Liver (tissue), 9 donors: ENCODE results near the gene WASL. TPM values are rescaled to one million over a fixed set of nuclear protein-coding genes. Genes with fewer than 3 reads are reported as not detected.

Experiments
- DNase-seq: peaks from one replicate; pipeline ENCODE4 v3.0.0-alpha.2; 2017; ENCODE audit warnings: low spot score
- H3K27ac ChIP-seq, 2 donors: one replicate each; pipeline ENCODE4 v1.7.0; 2013; ENCODE audit warnings: inconsistent platforms in 2 of 2, low read length in 2 of 2, control low read depth in 1 of 2, low read depth in 1 of 2, mild to moderate bottlenecking in 1 of 2
- H3K27me3 ChIP-seq, 4 donors: one replicate each; pipeline versions ENCODE4 v1.6.1 to v1.7.0; 2013; ENCODE audit warnings: low read length in 3 of 4, inconsistent platforms in 1 of 4, mild to moderate bottlenecking in 1 of 4, moderate library complexity in 1 of 4; ENCODE audit not compliant: control insufficient read depth in 4 of 4, insufficient read depth in 4 of 4
- H3K36me3 ChIP-seq, 4 donors: one replicate each; pipeline versions ENCODE4 v1.6.1 to v1.7.0; 2013; ENCODE audit warnings: low read length in 3 of 4, mild to moderate bottlenecking in 3 of 4, low read depth in 1 of 4, moderate library complexity in 1 of 4; ENCODE audit not compliant: control insufficient read depth in 4 of 4, insufficient read depth in 3 of 4
- H3K4me1 ChIP-seq, 4 donors: one replicate each; pipeline versions ENCODE4 v1.6.1 to v1.7.0; 2013; ENCODE audit warnings: low read length in 3 of 4, mild to moderate bottlenecking in 3 of 4, moderate library complexity in 1 of 4; ENCODE audit not compliant: control insufficient read depth in 4 of 4, insufficient read depth in 4 of 4
- H3K4me3 ChIP-seq, 3 donors: one replicate each; pipeline versions ENCODE4 v1.6.1 to v1.7.0; 2013; ENCODE audit warnings: low read length in 3 of 3, control low read depth in 1 of 3, low read depth in 1 of 3, mild to moderate bottlenecking in 1 of 3
- H3K9ac ChIP-seq, 2 donors: one replicate each; pipeline ENCODE4 v1.7.0; 2013; ENCODE audit warnings: low read length in 2 of 2, mild to moderate bottlenecking in 2 of 2, moderate library complexity in 2 of 2, control low read depth in 1 of 2, low read depth in 1 of 2
- H3K9me3 ChIP-seq, 4 donors: one replicate each; pipeline versions ENCODE4 v1.6.1 to v1.7.0; 2013; ENCODE audit warnings: low read length in 3 of 4; ENCODE audit not compliant: control insufficient read depth in 4 of 4
- EGR1 ChIP-seq, 2 donors: IDR thresholded peaks; 2 replicates each; pipeline ENCODE4 v1.6.1; 2016 to 2018; ENCODE audit warnings: antibody characterized with exemption in 2 of 2, low read depth in 2 of 2
- FOXA1 ChIP-seq: IDR thresholded peaks from 2 replicates; pipeline ENCODE4 v1.6.1; 2016; ENCODE audit warnings: antibody characterized with exemption
- FOXA2 ChIP-seq: IDR thresholded peaks from 2 replicates; pipeline ENCODE4 v1.6.1; 2016; ENCODE audit warnings: antibody characterized with exemption
- HNF4A ChIP-seq, 2 donors: conservative IDR thresholded peaks; 2 replicates each; pipeline ENCODE4 v1.6.1; 2016; ENCODE audit warnings: antibody characterized with exemption in 2 of 2, mild to moderate bottlenecking in 2 of 2
- HNF4G ChIP-seq: IDR thresholded peaks from 2 replicates; pipeline ENCODE4 v1.6.1; 2016; ENCODE audit warnings: antibody characterized with exemption
- JUND ChIP-seq, 2 donors: IDR thresholded peaks; 2 replicates each; pipeline ENCODE4 v1.6.1; 2016; ENCODE audit warnings: antibody characterized with exemption in 2 of 2
- NR2F2 ChIP-seq: IDR thresholded peaks from 2 replicates; pipeline ENCODE4 v1.6.1; 2016; ENCODE audit warnings: antibody characterized with exemption
- RAD21 ChIP-seq, 2 donors: IDR thresholded peaks; 2 replicates each; pipeline ENCODE4 v1.6.1; 2016; ENCODE audit warnings: antibody characterized with exemption in 2 of 2, mild to moderate bottlenecking in 2 of 2
- RXRA ChIP-seq, 2 donors: IDR thresholded peaks; 2 replicates each; pipeline ENCODE4 v1.6.1; 2017 to 2018; ENCODE audit warnings: antibody characterized with exemption in 2 of 2, mild to moderate bottlenecking in 1 of 2
- SP1 ChIP-seq: IDR thresholded peaks from 2 replicates; pipeline ENCODE4 v1.6.1; 2018; ENCODE audit warnings: antibody characterized with exemption, mild to moderate bottlenecking
- TAF1 ChIP-seq: conservative IDR thresholded peaks from 2 replicates; pipeline ENCODE4 v1.6.1; 2016; ENCODE audit warnings: antibody characterized with exemption, mild to moderate bottlenecking
- WGBS: extraction: QIAGEN DNeasy Blood & Tissue Kit; methylation state at CpG from one replicate; pipeline ENCODE4 v1.1.7; 2013; 5-methylcytosine and 5-hydroxymethylcytosine counted together
- polyA plus RNA-seq, 2 donors: library from polyadenylated mRNA; stranded (reverse) in 1 of 2; unstranded in 1 of 2; fragments of 200-250 nt in 1 of 2; fragments of >200 nt in 1 of 2; fragmentation: Nextera tagmentation in 1 of 2; extraction: Ambion mirVana in 1 of 2; gene quantifications; one replicate each; pipeline versions ENCODE4 v1.2.1 to v1.2.3, GENCODE V29; 2013 to 2015
- total RNA-seq, 2 donors: library from RNA; depleted of rRNA; stranded (reverse); fragments of >200 nt; gene quantifications; one replicate each; pipeline ENCODE4 v1.2.3, GENCODE V29; 2014
- TF ChIP-seq, protein P1 (sequence below): IDR thresholded peaks from 2 replicates; pipeline ENCODE4 v1.6.1; 2016; ENCODE audit warnings: antibody characterized with exemption
- TF ChIP-seq, protein P2 (sequence below): IDR thresholded peaks from 2 replicates; pipeline ENCODE4 v1.6.1; 2016; ENCODE audit warnings: antibody characterized with exemption
- TF ChIP-seq, protein P3 (sequence below): IDR thresholded peaks from 2 replicates; pipeline ENCODE4 v1.6.1; 2016; ENCODE audit warnings: antibody characterized with exemption
- TF ChIP-seq, protein P4 (sequence below): IDR thresholded peaks from 2 replicates; pipeline ENCODE4 v1.6.1; 2016; ENCODE audit warnings: antibody characterized with exemption, mild to moderate bottlenecking
- TF ChIP-seq, protein P5 (sequence below): fragments of 150-350 bp; IDR thresholded peaks from 2 replicates; pipeline ENCODE4 v1.5.1; 2017; ENCODE audit warnings: improper control_type of control experiment, low read depth, low read length; ENCODE audit not compliant: missing input control
- donor health status: healthy.
- donor health status: healthy.
- donor health status: healthy.
- donor health status: healthy.
- donor health status: healthy.

WASL gene
- total and polyA plus RNA-seq, 4 donors: 12.9 to 20.7 (median 18.1) TPM

DNA sequence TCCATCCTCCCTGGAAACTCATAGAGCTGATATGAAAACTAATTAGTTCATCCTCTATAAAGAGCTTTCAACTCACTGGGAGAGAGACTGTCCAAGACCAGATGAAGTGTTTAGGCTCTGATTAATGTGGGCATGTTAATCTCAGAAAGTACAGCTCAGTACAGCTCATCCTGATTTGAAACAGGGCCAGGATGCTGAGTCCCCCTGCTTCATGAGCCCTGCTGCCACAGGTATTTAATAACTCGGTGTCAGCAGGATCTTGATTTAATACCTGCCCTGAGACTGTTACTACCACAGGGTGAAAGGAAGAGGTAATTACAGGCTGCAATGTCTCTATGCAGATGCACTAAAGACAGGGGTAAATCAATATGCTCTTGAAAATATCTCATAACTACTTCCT lies 82.3 kb downstream of the WASL start:
- no peaks in the 10 kb centered on the region for H3K36me3 ChIP-seq
- H3K9me3 ChIP-seq: no peaks in the 10 kb centered on the region
- peaks cover 7 to 26% (median 12%) of the 10 kb centered on the region in 4 donors for H3K4me1 ChIP-seq
- H3K27me3 ChIP-seq: no peaks in the 10 kb centered on the region
- TF ChIP-seq FOXA2 (no peak), NR2F2 (no peak), HNF4G (no peak), TAF1 (no peak), SP1 (no peak), EGR1 (IDR thresholded peaks at IDR 0.05; ENCODE audit: low read depth in 2 of 2) (no peak), FOXA1 (no peak), HNF4A (conservative IDR thresholded peaks at IDR 0.05) (no peak), RAD21 (IDR thresholded peaks at IDR 0.05) (no peak), RXRA (IDR thresholded peaks at IDR 0.05) (no peak), JUND (IDR thresholded peaks at IDR 0.05) (no peak)
- TF ChIP-seq, protein P1, sequence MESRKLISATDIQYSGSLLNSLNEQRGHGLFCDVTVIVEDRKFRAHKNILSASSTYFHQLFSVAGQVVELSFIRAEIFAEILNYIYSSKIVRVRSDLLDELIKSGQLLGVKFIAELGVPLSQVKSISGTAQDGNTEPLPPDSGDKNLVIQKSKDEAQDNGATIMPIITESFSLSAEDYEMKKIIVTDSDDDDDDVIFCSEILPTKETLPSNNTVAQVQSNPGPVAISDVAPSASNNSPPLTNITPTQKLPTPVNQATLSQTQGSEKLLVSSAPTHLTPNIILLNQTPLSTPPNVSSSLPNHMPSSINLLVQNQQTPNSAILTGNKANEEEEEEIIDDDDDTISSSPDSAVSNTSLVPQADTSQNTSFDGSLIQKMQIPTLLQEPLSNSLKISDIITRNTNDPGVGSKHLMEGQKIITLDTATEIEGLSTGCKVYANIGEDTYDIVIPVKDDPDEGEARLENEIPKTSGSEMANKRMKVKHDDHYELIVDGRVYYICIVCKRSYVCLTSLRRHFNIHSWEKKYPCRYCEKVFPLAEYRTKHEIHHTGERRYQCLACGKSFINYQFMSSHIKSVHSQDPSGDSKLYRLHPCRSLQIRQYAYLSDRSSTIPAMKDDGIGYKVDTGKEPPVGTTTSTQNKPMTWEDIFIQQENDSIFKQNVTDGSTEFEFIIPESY: no peak
- TF ChIP-seq, protein P2, sequence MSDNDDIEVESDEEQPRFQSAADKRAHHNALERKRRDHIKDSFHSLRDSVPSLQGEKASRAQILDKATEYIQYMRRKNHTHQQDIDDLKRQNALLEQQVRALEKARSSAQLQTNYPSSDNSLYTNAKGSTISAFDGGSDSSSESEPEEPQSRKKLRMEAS: no peak
- TF ChIP-seq, protein P3, sequence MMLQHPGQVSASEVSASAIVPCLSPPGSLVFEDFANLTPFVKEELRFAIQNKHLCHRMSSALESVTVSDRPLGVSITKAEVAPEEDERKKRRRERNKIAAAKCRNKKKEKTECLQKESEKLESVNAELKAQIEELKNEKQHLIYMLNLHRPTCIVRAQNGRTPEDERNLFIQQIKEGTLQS: no peak
- TF ChIP-seq, protein P4, sequence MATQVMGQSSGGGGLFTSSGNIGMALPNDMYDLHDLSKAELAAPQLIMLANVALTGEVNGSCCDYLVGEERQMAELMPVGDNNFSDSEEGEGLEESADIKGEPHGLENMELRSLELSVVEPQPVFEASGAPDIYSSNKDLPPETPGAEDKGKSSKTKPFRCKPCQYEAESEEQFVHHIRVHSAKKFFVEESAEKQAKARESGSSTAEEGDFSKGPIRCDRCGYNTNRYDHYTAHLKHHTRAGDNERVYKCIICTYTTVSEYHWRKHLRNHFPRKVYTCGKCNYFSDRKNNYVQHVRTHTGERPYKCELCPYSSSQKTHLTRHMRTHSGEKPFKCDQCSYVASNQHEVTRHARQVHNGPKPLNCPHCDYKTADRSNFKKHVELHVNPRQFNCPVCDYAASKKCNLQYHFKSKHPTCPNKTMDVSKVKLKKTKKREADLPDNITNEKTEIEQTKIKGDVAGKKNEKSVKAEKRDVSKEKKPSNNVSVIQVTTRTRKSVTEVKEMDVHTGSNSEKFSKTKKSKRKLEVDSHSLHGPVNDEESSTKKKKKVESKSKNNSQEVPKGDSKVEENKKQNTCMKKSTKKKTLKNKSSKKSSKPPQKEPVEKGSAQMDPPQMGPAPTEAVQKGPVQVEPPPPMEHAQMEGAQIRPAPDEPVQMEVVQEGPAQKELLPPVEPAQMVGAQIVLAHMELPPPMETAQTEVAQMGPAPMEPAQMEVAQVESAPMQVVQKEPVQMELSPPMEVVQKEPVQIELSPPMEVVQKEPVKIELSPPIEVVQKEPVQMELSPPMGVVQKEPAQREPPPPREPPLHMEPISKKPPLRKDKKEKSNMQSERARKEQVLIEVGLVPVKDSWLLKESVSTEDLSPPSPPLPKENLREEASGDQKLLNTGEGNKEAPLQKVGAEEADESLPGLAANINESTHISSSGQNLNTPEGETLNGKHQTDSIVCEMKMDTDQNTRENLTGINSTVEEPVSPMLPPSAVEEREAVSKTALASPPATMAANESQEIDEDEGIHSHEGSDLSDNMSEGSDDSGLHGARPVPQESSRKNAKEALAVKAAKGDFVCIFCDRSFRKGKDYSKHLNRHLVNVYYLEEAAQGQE: no peak
- TF ChIP-seq, protein P5, sequence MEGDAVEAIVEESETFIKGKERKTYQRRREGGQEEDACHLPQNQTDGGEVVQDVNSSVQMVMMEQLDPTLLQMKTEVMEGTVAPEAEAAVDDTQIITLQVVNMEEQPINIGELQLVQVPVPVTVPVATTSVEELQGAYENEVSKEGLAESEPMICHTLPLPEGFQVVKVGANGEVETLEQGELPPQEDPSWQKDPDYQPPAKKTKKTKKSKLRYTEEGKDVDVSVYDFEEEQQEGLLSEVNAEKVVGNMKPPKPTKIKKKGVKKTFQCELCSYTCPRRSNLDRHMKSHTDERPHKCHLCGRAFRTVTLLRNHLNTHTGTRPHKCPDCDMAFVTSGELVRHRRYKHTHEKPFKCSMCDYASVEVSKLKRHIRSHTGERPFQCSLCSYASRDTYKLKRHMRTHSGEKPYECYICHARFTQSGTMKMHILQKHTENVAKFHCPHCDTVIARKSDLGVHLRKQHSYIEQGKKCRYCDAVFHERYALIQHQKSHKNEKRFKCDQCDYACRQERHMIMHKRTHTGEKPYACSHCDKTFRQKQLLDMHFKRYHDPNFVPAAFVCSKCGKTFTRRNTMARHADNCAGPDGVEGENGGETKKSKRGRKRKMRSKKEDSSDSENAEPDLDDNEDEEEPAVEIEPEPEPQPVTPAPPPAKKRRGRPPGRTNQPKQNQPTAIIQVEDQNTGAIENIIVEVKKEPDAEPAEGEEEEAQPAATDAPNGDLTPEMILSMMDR: no peak
- WGBS: 73% methylated on average over 1 of the region's 1 CpG
- no peak overlapping the region for H3K27ac ChIP-seq
- no peak for DNase-seq
- no peak overlapping the region for H3K9ac ChIP-seq
- H3K4me3 ChIP-seq: no peak overlapping the region

DNA sequence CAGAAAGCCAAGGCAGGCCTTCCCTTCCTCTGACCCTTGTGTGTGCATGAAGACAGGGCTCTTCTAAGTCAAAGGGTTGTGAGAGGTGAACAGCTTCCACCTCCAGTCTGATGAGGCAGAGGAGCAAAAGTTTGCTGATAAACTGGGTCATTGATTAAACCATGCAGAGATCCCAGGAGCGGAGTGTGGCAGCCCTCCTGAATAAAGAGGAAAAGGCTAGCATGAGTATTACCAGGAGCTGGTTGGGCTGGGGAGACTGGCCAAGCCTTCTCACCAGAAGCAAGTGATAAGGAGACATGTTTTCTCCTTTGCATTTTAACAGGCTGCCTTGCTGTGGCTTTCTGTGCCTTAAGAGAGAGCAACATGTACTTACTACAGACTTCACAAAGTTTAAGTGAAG lies 82.9 kb downstream of the WASL start:
- DNase-seq: no peak
- Histone ChIP-seq H3K4me1 (peaks cover 9 to 30% (median 14%) of the 10 kb centered on the region in 4 donors), H3K36me3 (no peaks in the 10 kb centered on the region), H3K27me3 (no peaks in the 10 kb centered on the region), H3K9me3 (no peaks in the 10 kb centered on the region), H3K9ac (no peak overlapping the region), H3K4me3 (no peak overlapping the region), H3K27ac (no peak overlapping the region)
- TF ChIP-seq EGR1 (IDR thresholded peaks at IDR 0.05; ENCODE audit: low read depth in 2 of 2): no peak
- peak in 1 of 2 donors; percentile 6 for TF ChIP-seq RAD21 (IDR thresholded peaks at IDR 0.05)
- TF ChIP-seq RXRA (IDR thresholded peaks at IDR 0.05): peak in 1 of 2 donors; percentile 55
- peak in 1 of 2 donors; percentile 8 for TF ChIP-seq JUND (IDR thresholded peaks at IDR 0.05)
- peak in 1 of 2 donors; percentile 32 for TF ChIP-seq HNF4A (conservative IDR thresholded peaks at IDR 0.05)
- 23% methylated on average over 1 of the region's 1 CpG for WGBS
